Aorta (tissue), 5 donors: ENCODE results near the gene METTL27. TPM values are rescaled to one million over a fixed set of nuclear protein-coding genes. Genes with fewer than 3 reads are reported as not detected.
"Not testable (repeated sequence)": the region's sequence is repeated elsewhere in the genome, so short reads cannot be mapped to it uniquely, and the experiment has no call there.

Experiments
- ATAC-seq: fragments of 200-7000 bp; cut with Tn5 transposase; one replicate; pipeline ENCODE4 v1.9.1; 2022; ENCODE audit warnings: moderate library complexity; ENCODE audit not compliant: low FRiP score
- DNase-seq, 2 donors: peaks; one replicate each; pipeline ENCODE4 v3.0.0-alpha.2; 2020
- H3K27ac ChIP-seq, 2 donors: one replicate each; pipeline ENCODE4 v1.5.1; 2013; ENCODE audit warnings: low read length in 2 of 2, mild to moderate bottlenecking in 2 of 2, moderate library complexity in 2 of 2, control low read depth in 1 of 2, inconsistent platforms in 1 of 2, low read depth in 1 of 2
- H3K27me3 ChIP-seq, 2 donors: one replicate each; pipeline ENCODE4 v1.6.1; 2013; ENCODE audit warnings: control low read depth in 1 of 2, low read length in 1 of 2, mild to moderate bottlenecking in 1 of 2, moderate library complexity in 1 of 2; ENCODE audit not compliant: insufficient read depth in 2 of 2, control insufficient read depth in 1 of 2
- H3K36me3 ChIP-seq, 2 donors: one replicate each; pipeline ENCODE4 v1.6.1; 2013; ENCODE audit warnings: control low read depth in 1 of 2, low read length in 1 of 2, mild to moderate bottlenecking in 1 of 2; ENCODE audit not compliant: insufficient read depth in 2 of 2, control insufficient read depth in 1 of 2
- H3K4me1 ChIP-seq, 2 donors: one replicate each; pipeline ENCODE4 v1.6.1; 2013; ENCODE audit warnings: low read length in 2 of 2, control low read depth in 1 of 2, mild to moderate bottlenecking in 1 of 2, moderate library complexity in 1 of 2; ENCODE audit not compliant: insufficient read depth in 2 of 2, control insufficient read depth in 1 of 2
- H3K4me3 ChIP-seq, 2 donors: one replicate each; pipeline ENCODE4 v1.5.1; 2013; ENCODE audit warnings: low read length in 2 of 2, control low read depth in 1 of 2, mild to moderate bottlenecking in 1 of 2
- H3K9me3 ChIP-seq: one replicate; pipeline ENCODE4 v1.6.1; 2013; ENCODE audit warnings: mild to moderate bottlenecking, low read length; ENCODE audit not compliant: control insufficient read depth
- WGBS, 2 donors: extraction: QIAGEN DNeasy Blood & Tissue Kit; methylation state at CpG; one replicate each; pipeline ENCODE4 v1.1.7; 2013; 5-methylcytosine and 5-hydroxymethylcytosine counted together
- intact Hi-C, 2 donors: fragments of 100-400 bp; cut with DNase I; formaldehyde crosslinking; loops; one replicate each; pipeline versions ENCODE4 v1.14.2 to v1.15.0; 2022
- polyA plus RNA-seq, 2 donors: library from polyadenylated mRNA; stranded (reverse); fragments of 200-250 nt; gene quantifications; one replicate each; pipeline ENCODE4 v1.2.3, GENCODE V29; 2013
- total RNA-seq, 2 donors: library from RNA; stranded (reverse); fragmentation: NEBNext Ultra II Directional; extraction: Animal tissue kit (Norgen Biotek cat#: 25700); gene quantifications; one replicate each; pipeline ENCODE4 v1.2.1, GENCODE V29; 2021
- donor health status: healthy with polysubstance abuse.
- donor health status: Bipolar disorder and iron deficiency.
- donor health status: DM: no; HTN: no; CAD: no.
- donor health status: DM: no; HTN: no; CAD: no.
- donor health status: DM: yes; HTN: yes; CAD: no.

METTL27 gene
- total and polyA plus RNA-seq, 4 donors = 1.3 to 7.4 (median 5.3) TPM; not detected in 1

- Histone ChIP-seq H3K9me3 (no peaks in the 10 kb centered on the region), H3K36me3 (no peaks in the 10 kb centered on the region), H3K27ac (no peak overlapping the region), H3K4me1 (no peaks in the 10 kb centered on the region), H3K27me3 (no peaks in the 10 kb centered on the region), H3K4me3 (no peak overlapping the region)
- intact Hi-C loops = loop anchor here in 1 of 2 donors (5.0 kb wide), 1 partner anchor 102 kb away; no protein-coding TSS in a partner anchor
- ATAC-seq (no peak), DNase-seq (no peak)
- 56% methylated on average over 9 of the region's 9 CpGs for WGBS, 2 donors
These were observed 1.8 kb upstream of the METTL27 start for GRCh38 chr7:73844131-73844547.

- H3K4me3 ChIP-seq = peak overlapping the region in 1 of 2 donors; percentile 34
- intact Hi-C loops = loop anchor here in 1 of 2 donors (5.0 kb wide), 1 partner anchor 99 kb away; no protein-coding TSS in a partner anchor
- DNase-seq (no peak), ATAC-seq (peak; percentile 5)
- no peak overlapping the region for H3K27ac ChIP-seq
- no peaks in the 10 kb centered on the region for H3K4me1 ChIP-seq
- H3K9me3 ChIP-seq = no peaks in the 10 kb centered on the region
- no peaks in the 10 kb centered on the region for H3K36me3 ChIP-seq
- H3K27me3 ChIP-seq = no peaks in the 10 kb centered on the region
- WGBS, 2 donors = 50 to 56% methylated on average over 15 of the region's 15 CpGs
These were observed 638 bp downstream of the METTL27 start for GRCh38 chr7:73841689-73842066.

GRCh38 chr7:73840715-73841379 lies 1.5 kb downstream of the METTL27 start:
- intact Hi-C loops = loop anchor here in 1 of 2 donors (5.0 kb wide), 1 partner anchor 99 kb away; no protein-coding TSS in a partner anchor
- WGBS, 2 donors = 96 to 98% methylated on average over 16 of the region's 16 CpGs
- no peak overlapping the region for H3K4me3 ChIP-seq
- H3K36me3 ChIP-seq = no peaks in the 10 kb centered on the region
- no peaks in the 10 kb centered on the region for H3K9me3 ChIP-seq
- H3K27ac ChIP-seq = no peak overlapping the region
- no peak for ATAC-seq
- no peaks in the 10 kb centered on the region for H3K4me1 ChIP-seq
- H3K27me3 ChIP-seq = no peaks in the 10 kb centered on the region
- no peak for DNase-seq

GRCh38 chr7:73839743-73840714 lies 2.3 kb downstream of the METTL27 start:
- peak; percentile 42 for ATAC-seq
- H3K4me1 ChIP-seq = no peaks in the 10 kb centered on the region
- intact Hi-C loops = loop anchor here in 1 of 2 donors (5.0 kb wide), 1 partner anchor 98 kb away; no protein-coding TSS in a partner anchor
- H3K9me3 ChIP-seq = no peaks in the 10 kb centered on the region
- no peaks in the 10 kb centered on the region for H3K27me3 ChIP-seq
- DNase-seq = no peak
- H3K36me3 ChIP-seq = no peaks in the 10 kb centered on the region
- no peak overlapping the region for H3K4me3 ChIP-seq
- H3K27ac ChIP-seq = no peak overlapping the region
- WGBS, 2 donors = 92 to 93% methylated on average over 22 of the region's 22 CpGs

GRCh38 chr7:73839290-73839689 lies 3.0 kb downstream of the METTL27 start:
- Histone ChIP-seq H3K27ac (no peak overlapping the region), H3K4me1 (no peaks in the 10 kb centered on the region), H3K4me3 (no peak overlapping the region), H3K27me3 (no peaks in the 10 kb centered on the region), H3K36me3 (no peaks in the 10 kb centered on the region), H3K9me3 (no peaks in the 10 kb centered on the region)
- intact Hi-C loops = no loop called here
- DNase-seq (no peak), ATAC-seq (no peak)
- WGBS, 2 donors = 94 to 97% methylated on average over 7 of the region's 7 CpGs

GRCh38 chr7:73838642-73839041 lies 3.7 kb downstream of the METTL27 start:
- no peak for ATAC-seq
- no peaks in the 10 kb centered on the region for H3K27me3 ChIP-seq
- H3K27ac ChIP-seq = no peak overlapping the region
- no peak for DNase-seq
- WGBS, 2 donors = 76 to 80% methylated on average over 6 of the region's 6 CpGs
- H3K9me3 ChIP-seq = no peaks in the 10 kb centered on the region
- no peaks in the 10 kb centered on the region for H3K36me3 ChIP-seq
- H3K4me3 ChIP-seq = no peak overlapping the region
- intact Hi-C loops = no loop called here
- no peaks in the 10 kb centered on the region for H3K4me1 ChIP-seq

- DNase-seq, H3K9me3 ChIP-seq, intact Hi-C loops, H3K4me3 ChIP-seq, ATAC-seq, H3K27ac ChIP-seq, H3K4me1 ChIP-seq, H3K27me3 ChIP-seq, H3K36me3 ChIP-seq: not testable (repeated sequence)
These were observed 5.1 kb downstream of the METTL27 start for GRCh38 chr7:73837167-73837566.

GRCh38 chr7:73834626-73835191 lies 7.6 kb downstream of the METTL27 start:
- Histone ChIP-seq H3K4me1 (no peaks in the 10 kb centered on the region), H3K4me3 (no peak overlapping the region), H3K9me3 (no peaks in the 10 kb centered on the region), H3K36me3 (no peaks in the 10 kb centered on the region), H3K27ac (no peak overlapping the region), H3K27me3 (peaks cover 0 to 2% of the 10 kb centered on the region in 2 donors)
- DNase-seq (no peak), ATAC-seq (no peak)
- intact Hi-C loops = no loop called here
- 86 to 87% methylated on average over 11 of the region's 11 CpGs for WGBS, 2 donors
